Skeletal muscle satellite cell (primary cell): Measurements from ENCODE around the gene LAMA2.

ENCODE experiments used
- H3K27me3 ChIP-seq: 2 replicates; pipeline ENCODE4 v1.7.0; 2013; ENCODE audit warnings: low read length; ENCODE audit not compliant: control insufficient read depth, insufficient read depth
- H3K36me3 ChIP-seq: 2 replicates; pipeline ENCODE4 v1.7.0; 2013; ENCODE audit warnings: mild to moderate bottlenecking, control low read depth, low read length; ENCODE audit not compliant: insufficient read depth
- H3K4me1 ChIP-seq: 2 replicates; pipeline ENCODE4 v1.7.0; 2013; ENCODE audit warnings: low read length; ENCODE audit not compliant: control insufficient read depth, insufficient read depth
- H3K4me2 ChIP-seq: 2 replicates; pipeline ENCODE4 v1.7.0; 2013; ENCODE audit warnings: mild to moderate bottlenecking, low read length
- H3K4me3 ChIP-seq: 2 replicates; pipeline ENCODE4 v1.7.0; 2013; ENCODE audit warnings: low read length
- H3K9ac ChIP-seq: 2 replicates; pipeline ENCODE4 v1.7.0; 2013; ENCODE audit warnings: mild to moderate bottlenecking, low read depth, low read length, moderate library complexity
- H3K9me3 ChIP-seq: replicated peaks from 2 replicates; pipeline ENCODE4 v1.7.0; 2013; ENCODE audit warnings: mild to moderate bottlenecking, control low read depth, low read length

LAMA2 gene

GRCh38 chr6:129276461-129276860 is 393.5 kb downstream of the LAMA2 start:
- H3K4me1 ChIP-seq = no peaks in the 10 kb centered on the region
- H3K27me3 ChIP-seq = no peaks in the 10 kb centered on the region
- no peak overlapping the region for H3K4me3 ChIP-seq
- H3K9ac ChIP-seq = no peak overlapping the region
- no peak overlapping the region for H3K4me2 ChIP-seq
- no peaks in the 10 kb centered on the region for H3K9me3 ChIP-seq
- H3K36me3 ChIP-seq = peaks cover 3% of the 10 kb centered on the region

DNA sequence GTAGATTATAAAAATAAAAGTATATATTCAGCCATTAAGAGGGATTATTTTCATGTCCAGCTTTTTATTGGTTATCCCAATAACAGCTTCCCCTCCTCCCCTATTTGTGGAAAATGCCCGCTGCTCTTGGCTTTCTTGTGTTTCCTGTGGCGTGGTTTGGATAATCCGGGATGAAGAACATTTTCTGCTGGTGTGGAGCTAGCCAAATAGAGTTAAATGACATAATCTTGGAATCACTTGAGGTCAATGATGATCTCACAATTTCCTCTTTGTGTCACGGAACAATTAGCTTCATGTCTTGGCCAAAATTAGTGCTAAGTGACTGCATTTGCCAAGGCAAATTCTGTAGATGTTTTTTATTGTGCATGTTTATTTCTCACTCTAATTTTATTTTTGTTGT is 394.0 kb downstream of the LAMA2 start:
- no peak overlapping the region for H3K9ac ChIP-seq
- no peaks in the 10 kb centered on the region for H3K4me1 ChIP-seq
- H3K4me2 ChIP-seq = no peak overlapping the region
- no peaks in the 10 kb centered on the region for H3K9me3 ChIP-seq
- no peaks in the 10 kb centered on the region for H3K27me3 ChIP-seq
- H3K4me3 ChIP-seq = no peak overlapping the region
- H3K36me3 ChIP-seq = peaks cover 3% of the 10 kb centered on the region

DNA sequence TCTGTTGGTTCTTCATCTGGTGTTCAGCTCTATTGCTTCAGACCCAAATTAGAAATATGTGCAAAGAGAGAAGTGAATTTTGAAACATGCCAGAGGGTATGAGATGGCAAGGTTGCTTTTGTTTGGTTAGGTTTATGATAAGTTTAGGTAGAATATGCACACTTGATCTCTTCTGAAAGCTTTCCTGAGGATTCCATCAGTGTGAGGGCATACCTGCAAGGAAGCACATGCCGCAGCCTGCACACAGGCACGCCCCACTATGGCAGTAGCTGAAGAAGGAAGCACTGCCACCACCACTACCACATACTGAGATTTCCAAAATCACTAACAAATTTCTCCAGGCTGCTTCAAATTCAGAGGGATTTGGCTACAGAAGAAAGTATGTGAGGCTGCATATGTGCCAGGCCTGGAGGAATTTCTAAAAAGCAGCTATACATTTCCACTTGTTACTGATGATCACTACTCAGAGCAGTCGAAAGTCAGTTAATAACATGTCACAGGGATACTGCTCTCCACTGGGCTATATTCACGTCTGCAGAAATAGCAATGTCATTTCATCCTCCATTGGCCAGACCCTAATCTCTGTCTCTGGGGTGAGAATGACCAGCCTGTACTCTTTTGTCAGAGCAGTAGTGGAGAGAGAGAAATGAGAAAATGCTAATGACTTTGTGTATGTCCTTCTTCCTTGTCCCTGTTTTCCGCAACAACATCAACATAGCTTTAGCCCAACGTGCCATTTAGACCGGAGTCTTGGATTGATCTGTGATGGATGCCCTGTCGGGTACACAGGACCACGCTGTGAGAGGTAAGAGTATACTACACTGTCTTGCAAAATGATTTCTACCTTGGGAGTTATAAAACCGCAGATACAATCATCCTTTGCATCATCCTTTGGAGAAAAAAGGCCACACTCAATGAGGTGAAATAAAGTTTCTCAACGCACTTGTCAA is 396.7 kb downstream of the LAMA2 start:
- Histone ChIP-seq H3K4me2 (no peak overlapping the region), H3K27me3 (no peaks in the 10 kb centered on the region), H3K4me1 (no peaks in the 10 kb centered on the region), H3K9ac (no peak overlapping the region), H3K36me3 (peaks cover 3% of the 10 kb centered on the region), H3K9me3 (no peaks in the 10 kb centered on the region), H3K4me3 (no peak overlapping the region)

DNA sequence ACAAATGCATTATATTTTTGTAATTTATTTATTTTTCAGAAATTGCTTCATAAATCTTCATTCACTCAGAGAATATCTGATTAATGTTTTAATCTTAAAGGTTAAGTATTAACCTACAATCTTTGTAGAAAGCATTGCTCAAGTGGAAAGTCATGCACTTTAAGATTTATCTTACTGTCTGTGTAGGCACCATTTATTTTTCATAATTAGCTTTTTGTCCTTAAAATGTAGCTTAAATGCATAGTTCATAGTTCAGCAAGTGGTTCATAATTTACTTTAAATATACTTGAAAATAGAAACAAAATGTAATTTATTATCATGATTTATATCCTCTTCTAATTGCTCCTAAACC is 397.3 kb downstream of the LAMA2 start:
- no peak overlapping the region for H3K4me2 ChIP-seq

DNA sequence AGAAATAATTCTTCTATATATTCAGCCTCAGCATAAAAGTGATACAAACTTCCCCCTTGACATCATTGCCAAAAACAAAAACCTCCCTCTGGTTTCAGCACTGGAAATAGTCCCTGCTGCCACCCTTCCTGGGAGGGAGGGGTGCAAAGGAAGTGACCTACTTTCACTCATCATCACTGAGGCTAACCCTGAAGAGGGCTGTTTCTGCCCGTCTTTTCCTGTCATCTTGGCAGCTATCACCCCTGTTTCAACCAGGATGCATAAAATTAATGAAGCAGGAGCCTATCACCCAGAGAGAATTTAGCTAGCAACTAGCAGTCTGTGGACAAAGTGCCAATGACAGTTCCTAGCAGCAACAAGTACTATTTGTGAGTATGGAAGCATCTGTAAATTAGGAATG is 397.8 kb downstream of the LAMA2 start:
- Histone ChIP-seq H3K4me3 (no peak overlapping the region), H3K9me3 (no peaks in the 10 kb centered on the region), H3K27me3 (no peaks in the 10 kb centered on the region), H3K36me3 (peaks cover 3% of the 10 kb centered on the region), H3K4me2 (no peak overlapping the region), H3K4me1 (no peaks in the 10 kb centered on the region), H3K9ac (no peak overlapping the region)

More for the DNA sequence above, 397.3 kb downstream of the LAMA2 start:
- Histone ChIP-seq H3K4me1 (no peaks in the 10 kb centered on the region), H3K36me3 (peaks cover 3% of the 10 kb centered on the region), H3K9me3 (no peaks in the 10 kb centered on the region), H3K27me3 (no peaks in the 10 kb centered on the region), H3K9ac (no peak overlapping the region), H3K4me3 (no peak overlapping the region)

DNA sequence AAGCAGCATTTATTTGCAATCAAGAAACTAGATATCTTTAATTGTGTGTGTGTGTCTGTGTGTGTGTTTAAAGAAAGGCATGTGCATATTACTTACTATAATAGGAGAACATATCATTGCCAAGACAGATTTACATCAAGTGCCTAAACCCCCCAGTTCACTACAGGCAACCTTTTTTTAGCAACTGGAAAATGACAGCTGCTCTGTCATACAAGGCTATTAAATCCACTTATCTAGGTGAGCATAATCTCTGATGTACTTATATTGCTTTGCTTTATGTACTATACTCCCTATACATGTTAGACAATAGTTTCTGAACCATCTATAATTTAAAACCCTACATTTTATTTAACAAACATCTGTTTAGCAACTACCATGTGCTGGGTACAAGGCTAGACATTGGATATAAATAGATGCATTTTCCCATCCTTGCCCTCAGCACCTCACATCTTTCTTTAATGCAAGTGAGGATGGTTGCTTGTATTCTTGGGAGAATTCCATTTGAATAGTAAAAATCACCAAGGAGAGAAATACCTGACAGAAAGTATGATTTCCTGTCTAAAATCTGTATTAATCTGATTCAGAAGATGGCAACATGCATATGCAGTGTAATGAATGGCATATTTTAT is 398.3 kb downstream of the LAMA2 start:
- no peaks in the 10 kb centered on the region for H3K9me3 ChIP-seq
- no peak overlapping the region for H3K4me2 ChIP-seq
- H3K4me3 ChIP-seq = no peak overlapping the region
- no peaks in the 10 kb centered on the region for H3K4me1 ChIP-seq
- no peaks in the 10 kb centered on the region for H3K27me3 ChIP-seq
- no peak overlapping the region for H3K9ac ChIP-seq
- H3K36me3 ChIP-seq = peaks cover 3% of the 10 kb centered on the region

GRCh38 chr6:129282019-129282418 is 399.1 kb downstream of the LAMA2 start:
- Histone ChIP-seq H3K9ac (no peak overlapping the region), H3K4me2 (no peak overlapping the region), H3K4me1 (no peaks in the 10 kb centered on the region), H3K4me3 (no peak overlapping the region), H3K9me3 (no peaks in the 10 kb centered on the region), H3K27me3 (no peaks in the 10 kb centered on the region), H3K36me3 (peaks cover 3% of the 10 kb centered on the region)

DNA sequence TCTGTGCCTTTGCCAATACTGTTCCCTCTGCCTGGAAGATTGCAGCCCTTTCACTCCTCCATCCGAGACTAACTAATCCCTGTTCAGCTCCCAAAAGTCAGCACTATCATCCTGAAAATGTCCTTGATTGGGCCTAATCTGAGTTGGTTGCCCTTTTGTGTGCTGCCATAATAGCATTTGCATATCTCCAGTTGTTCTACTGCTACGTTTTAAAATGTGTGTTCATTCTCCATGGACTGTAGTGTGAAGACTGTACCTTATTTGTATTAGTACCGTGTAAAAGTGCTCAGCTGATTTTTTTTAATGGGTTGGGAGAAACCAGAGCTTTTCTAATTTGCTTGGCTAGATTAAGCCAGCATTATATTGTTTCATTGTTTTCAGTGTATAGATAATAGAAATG is 401.3 kb downstream of the LAMA2 start:
- H3K4me3 ChIP-seq = no peak overlapping the region
- H3K9me3 ChIP-seq = no peaks in the 10 kb centered on the region
- no peaks in the 10 kb centered on the region for H3K4me1 ChIP-seq
- peaks cover 3% of the 10 kb centered on the region for H3K36me3 ChIP-seq
- H3K27me3 ChIP-seq = no peaks in the 10 kb centered on the region
- no peak overlapping the region for H3K4me2 ChIP-seq
- H3K9ac ChIP-seq = no peak overlapping the region

- H3K27me3 ChIP-seq = no peaks in the 10 kb centered on the region
- H3K4me2 ChIP-seq = no peak overlapping the region
- H3K4me1 ChIP-seq = no peaks in the 10 kb centered on the region
- no peak overlapping the region for H3K4me3 ChIP-seq
- H3K9ac ChIP-seq = no peak overlapping the region
- no peaks in the 10 kb centered on the region for H3K36me3 ChIP-seq
- no peaks in the 10 kb centered on the region for H3K9me3 ChIP-seq
Observed at GRCh38 chr6:129287231-129288177, 404.6 kb downstream of the LAMA2 start.

DNA sequence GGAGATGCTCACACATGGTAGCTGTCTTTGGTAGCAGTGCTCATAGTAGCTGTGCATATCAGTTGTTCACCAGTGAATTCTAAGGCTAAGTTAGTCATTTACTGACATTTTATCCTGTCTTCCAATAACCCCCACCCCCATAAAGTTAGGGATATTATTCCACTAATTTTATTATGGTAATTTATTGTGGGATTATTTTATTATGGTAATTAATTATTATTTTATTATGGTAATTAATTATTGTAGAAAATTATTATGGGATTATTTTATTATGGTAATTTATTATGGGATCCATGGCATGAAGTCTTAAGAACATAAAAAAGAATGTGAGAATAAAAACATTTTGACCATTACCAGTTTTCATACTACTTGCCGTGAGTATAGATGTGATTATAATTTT is 406.5 kb downstream of the LAMA2 start:
- H3K4me1 ChIP-seq = no peaks in the 10 kb centered on the region
- no peaks in the 10 kb centered on the region for H3K27me3 ChIP-seq
- H3K4me3 ChIP-seq = no peak overlapping the region
- no peak overlapping the region for H3K9ac ChIP-seq
- no peak overlapping the region for H3K4me2 ChIP-seq
- peaks cover 6% of the 10 kb centered on the region for H3K36me3 ChIP-seq
- no peaks in the 10 kb centered on the region for H3K9me3 ChIP-seq

- peaks cover 6% of the 10 kb centered on the region for H3K36me3 ChIP-seq
- H3K4me2 ChIP-seq = no peak overlapping the region
- H3K9ac ChIP-seq = no peak overlapping the region
- H3K27me3 ChIP-seq = no peaks in the 10 kb centered on the region
- H3K9me3 ChIP-seq = no peaks in the 10 kb centered on the region
- H3K4me1 ChIP-seq = no peaks in the 10 kb centered on the region
- no peak overlapping the region for H3K4me3 ChIP-seq
Observed at GRCh38 chr6:129292836-129293235, 409.9 kb downstream of the LAMA2 start.
